A673 (cell line): Measurements from ENCODE around the gene CBX7. TPM values are rescaled to one million over a fixed set of nuclear protein-coding genes. Genes with fewer than 3 reads are reported as not detected.

Source experiments
- BruUV-seq: library from RNA; stranded (reverse); fragments of 400-500 nt; replicated peaks from 2 replicates; lab custom pipeline; 2021; lab: Mats Ljungman, UMichigan
- CTCF ChIA-PET: fragments of 300-600 bp; sonication (Branson Sonifier 250); formaldehyde crosslinking; loops from one replicate; lab custom pipeline; 2022; ENCODE audit warnings: antibody characterized with exemption; lab: Charles Lee
- POLR2A ChIA-PET: fragments of 300-600 bp; sonication (Branson Sonifier 250); formaldehyde crosslinking; loops from one replicate; lab custom pipeline; 2022; ENCODE audit warnings: antibody characterized with exemption; ENCODE audit not compliant: low non-redundant PET; lab: Charles Lee
- DNase-seq: peaks from one replicate; pipeline ENCODE4 v3.0.0-alpha.2; 2015; ENCODE audit warnings: low spot score
- H3K27ac ChIP-seq: fragments of 200-600 bp; sonication (generic); 2 replicates; pipeline ENCODE4 v1.5.1; 2016; ENCODE audit warnings: mixed run types, low read depth, mild to moderate bottlenecking, mixed read lengths, antibody characterized with exemption, low read length; ENCODE audit not compliant: poor library complexity, severe bottlenecking
- H3K27me3 ChIP-seq: fragments of 200-600 bp; sonication (generic); replicated peaks from 2 replicates; pipeline ENCODE4 v1.6.1; 2017; ENCODE audit warnings: mixed run types, low read depth, mild to moderate bottlenecking, mixed read lengths, antibody characterized with exemption, low read length; ENCODE audit not compliant: insufficient read depth, poor library complexity
- H3K36me3 ChIP-seq: fragments of 200-600 bp; sonication (generic); 2 replicates; pipeline ENCODE4 v1.6.1; 2016; ENCODE audit warnings: mixed run types, mild to moderate bottlenecking, mixed read lengths, antibody characterized with exemption, low read length; ENCODE audit not compliant: insufficient read depth, poor library complexity, severe bottlenecking
- H3K4me1 ChIP-seq: fragments of 200-600 bp; sonication (generic); 2 replicates; pipeline ENCODE4 v1.6.1; 2017; ENCODE audit warnings: mixed run types, mild to moderate bottlenecking, mixed read lengths, antibody characterized with exemption, low read length; ENCODE audit not compliant: insufficient read depth, poor library complexity, severe bottlenecking
- H3K4me3 ChIP-seq: fragments of 200-600 bp; sonication (generic); 2 replicates; pipeline ENCODE4 v1.5.1; 2016; ENCODE audit warnings: low read depth, mixed run types, mild to moderate bottlenecking, mixed read lengths, low read length; ENCODE audit not compliant: poor library complexity, severe bottlenecking
- H3K9me3 ChIP-seq: fragments of 200-600 bp; sonication (generic); 2 replicates; pipeline ENCODE4 v1.6.1; 2016; ENCODE audit warnings: mixed run types, low read depth, mild to moderate bottlenecking, mixed read lengths, antibody characterized with exemption, low read length; ENCODE audit not compliant: poor library complexity, severe bottlenecking
- EZH2 ChIP-seq: fragments of 200-600 bp; sonication (generic); IDR thresholded peaks from 2 replicates; pipeline ENCODE4 v1.6.1; 2017; ENCODE audit warnings: borderline replicate concordance, low read depth, mild to moderate bottlenecking, mixed read lengths, antibody characterized with exemption, low read length; ENCODE audit not compliant: poor library complexity, severe bottlenecking
- intact Hi-C: fragments of 100-400 bp; cut with micrococcal nuclease; formaldehyde crosslinking; loops from one replicate; pipeline ENCODE4 v1.10.0; 2022; ENCODE audit not compliant: unreplicated experiment
- total RNA-seq: library from RNA; stranded (reverse); gene quantifications from 2 replicates; pipeline ENCODE4 v1.2.3, GENCODE V29; 2021
- TF ChIP-seq, protein P1 (sequence below): fragments of 300-800, 200-600 bp; sonication (generic); conservative IDR thresholded peaks from 2 replicates; pipeline ENCODE4 v1.5.1; 2017; ENCODE audit warnings: low read depth, mild to moderate bottlenecking, antibody characterized with exemption, low read length, moderate library complexity, mixed read lengths

Gene CBX7
- total RNA-seq, 1 experiment from 2014 or later: 2.8 TPM

DNA sequence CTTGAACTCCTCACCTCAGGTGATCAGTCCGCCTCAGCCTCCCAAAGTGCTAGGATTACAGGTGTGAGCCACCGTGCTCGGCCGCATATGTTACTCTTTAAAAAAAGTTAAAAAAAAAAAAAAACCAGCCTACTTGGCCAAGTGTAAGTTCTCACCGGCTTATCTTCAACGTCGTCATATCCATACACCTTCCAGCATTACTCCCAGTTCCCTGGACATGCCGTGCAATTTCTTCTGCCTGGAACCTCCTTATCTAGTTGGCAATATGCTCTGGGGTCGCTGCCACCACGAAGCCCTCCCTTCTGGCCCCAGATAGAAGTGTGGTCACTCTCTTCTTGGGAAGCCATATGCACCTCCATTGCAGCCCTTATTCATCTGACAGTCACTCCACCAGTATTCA, 36.3 kb upstream of the CBX7 start:
- H3K27me3 ChIP-seq: no peaks in the 10 kb centered on the region
- H3K36me3 ChIP-seq: no peaks in the 10 kb centered on the region
- no peaks in the 10 kb centered on the region for H3K9me3 ChIP-seq
- intact Hi-C loops: no loop called here
- BruUV-seq: no TSS peak
- H3K4me3 ChIP-seq: no peak overlapping the region
- DNase-seq: no peak
- TF ChIP-seq, protein P1, sequence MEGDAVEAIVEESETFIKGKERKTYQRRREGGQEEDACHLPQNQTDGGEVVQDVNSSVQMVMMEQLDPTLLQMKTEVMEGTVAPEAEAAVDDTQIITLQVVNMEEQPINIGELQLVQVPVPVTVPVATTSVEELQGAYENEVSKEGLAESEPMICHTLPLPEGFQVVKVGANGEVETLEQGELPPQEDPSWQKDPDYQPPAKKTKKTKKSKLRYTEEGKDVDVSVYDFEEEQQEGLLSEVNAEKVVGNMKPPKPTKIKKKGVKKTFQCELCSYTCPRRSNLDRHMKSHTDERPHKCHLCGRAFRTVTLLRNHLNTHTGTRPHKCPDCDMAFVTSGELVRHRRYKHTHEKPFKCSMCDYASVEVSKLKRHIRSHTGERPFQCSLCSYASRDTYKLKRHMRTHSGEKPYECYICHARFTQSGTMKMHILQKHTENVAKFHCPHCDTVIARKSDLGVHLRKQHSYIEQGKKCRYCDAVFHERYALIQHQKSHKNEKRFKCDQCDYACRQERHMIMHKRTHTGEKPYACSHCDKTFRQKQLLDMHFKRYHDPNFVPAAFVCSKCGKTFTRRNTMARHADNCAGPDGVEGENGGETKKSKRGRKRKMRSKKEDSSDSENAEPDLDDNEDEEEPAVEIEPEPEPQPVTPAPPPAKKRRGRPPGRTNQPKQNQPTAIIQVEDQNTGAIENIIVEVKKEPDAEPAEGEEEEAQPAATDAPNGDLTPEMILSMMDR: no peak
- TF ChIP-seq EZH2: no peak
- ChIA-PET CTCF (no interaction called here), POLR2A (no interaction called here)
- H3K4me1 ChIP-seq: no peaks in the 10 kb centered on the region
- no peak overlapping the region for H3K27ac ChIP-seq

DNA sequence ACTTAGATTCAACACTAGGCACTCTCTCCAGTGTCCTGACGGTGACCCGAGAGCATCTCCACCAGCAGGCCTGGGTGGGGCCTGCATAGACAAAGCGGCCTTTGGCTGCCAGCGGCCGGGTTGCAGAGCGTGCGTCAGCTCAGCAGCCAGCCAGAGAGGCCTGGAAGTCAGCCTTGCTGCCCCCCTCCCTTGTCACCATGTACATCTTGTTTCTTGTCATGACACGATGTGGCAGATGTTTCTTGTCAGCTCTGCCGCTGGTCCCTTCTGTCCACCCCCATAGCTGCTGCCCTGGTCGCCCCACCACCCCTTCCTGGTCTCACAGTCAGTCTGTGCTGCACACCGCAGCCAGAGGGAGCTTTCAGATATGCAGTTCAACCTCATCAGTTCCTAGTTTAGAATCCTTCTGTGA, 33.1 kb upstream of the CBX7 start:
- ChIA-PET POLR2A (no interaction called here), CTCF (no interaction called here)
- H3K4me1 ChIP-seq: no peaks in the 10 kb centered on the region
- intact Hi-C loops: no loop called here
- H3K4me3 ChIP-seq: no peak overlapping the region
- DNase-seq: no peak
- H3K27me3 ChIP-seq: no peaks in the 10 kb centered on the region
- no TSS peak for BruUV-seq
- TF ChIP-seq, protein P1: no peak
- no peak for TF ChIP-seq EZH2
- no peaks in the 10 kb centered on the region for H3K36me3 ChIP-seq
- H3K9me3 ChIP-seq: no peaks in the 10 kb centered on the region
- no peak overlapping the region for H3K27ac ChIP-seq

DNA sequence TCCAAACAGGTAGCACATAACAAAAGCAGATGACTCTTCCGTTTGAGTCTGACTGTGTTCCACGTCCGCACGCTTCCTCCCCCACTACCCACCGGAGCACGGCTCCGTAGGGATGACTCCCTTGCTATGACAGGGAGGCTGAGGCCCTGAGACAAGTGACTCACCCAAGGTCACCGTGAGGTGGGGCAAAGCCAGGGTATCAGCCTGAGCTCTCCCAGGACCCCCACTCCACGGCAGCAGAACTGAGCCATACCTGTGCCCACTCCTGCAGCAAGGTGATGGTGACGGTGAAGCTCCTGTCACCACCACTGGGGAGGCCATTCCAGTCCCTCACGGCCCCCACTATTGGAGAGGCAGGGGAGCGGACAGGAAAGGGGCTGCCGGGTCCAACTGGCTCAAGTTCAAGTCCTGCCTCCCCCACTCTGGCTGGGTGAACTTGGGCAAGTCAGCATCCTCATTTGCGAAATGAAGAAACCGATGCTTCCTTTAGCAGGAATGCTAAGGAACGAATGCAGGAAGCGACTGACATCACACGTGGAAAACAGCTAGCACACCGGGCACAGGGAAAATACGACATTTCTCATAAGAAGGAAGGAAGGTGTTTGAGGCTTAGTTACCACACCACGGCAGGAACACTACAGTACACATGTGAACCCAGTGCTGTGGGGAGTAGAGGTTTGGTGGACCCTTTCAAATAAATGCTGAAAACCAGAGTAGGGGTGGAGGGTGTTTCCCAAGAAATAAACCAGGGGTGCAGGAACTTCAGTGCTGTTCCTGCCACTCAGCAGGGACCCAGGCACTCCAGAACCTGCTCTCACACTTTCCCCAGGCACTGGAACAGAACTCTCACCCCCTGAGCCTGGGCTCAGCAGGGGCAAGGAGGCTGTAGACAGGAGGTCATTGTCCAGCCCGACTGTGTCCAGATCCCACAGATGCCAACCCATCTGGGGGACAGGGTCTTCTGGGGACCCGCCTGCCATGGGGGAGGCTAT, 32.4 kb upstream of the CBX7 start:
- CTCF ChIA-PET: no interaction called here
- TF ChIP-seq, protein P1: no peak
- no peak for TF ChIP-seq EZH2
- Histone ChIP-seq H3K27me3 (no peaks in the 10 kb centered on the region), H3K27ac (no peak overlapping the region), H3K36me3 (no peaks in the 10 kb centered on the region), H3K4me3 (no peak overlapping the region), H3K4me1 (no peaks in the 10 kb centered on the region), H3K9me3 (no peaks in the 10 kb centered on the region)
- no peak for DNase-seq
- POLR2A ChIA-PET: no interaction called here
- BruUV-seq: no TSS peak
- intact Hi-C loops: no loop called here
